NCI-H524 (cell line): ENCODE results near the gene SYNJ2.

ENCODE experiments used
- DNase-seq, 2 experiments: peaks; one replicate each; lab custom pipeline; 2025; lab: John Stamatoyannopoulos, UW

SYNJ2 gene

GRCh38 chr6:157998707-157999167 is 17.1 kb downstream of the SYNJ2 start:
- no peak for DNase-seq

DNA sequence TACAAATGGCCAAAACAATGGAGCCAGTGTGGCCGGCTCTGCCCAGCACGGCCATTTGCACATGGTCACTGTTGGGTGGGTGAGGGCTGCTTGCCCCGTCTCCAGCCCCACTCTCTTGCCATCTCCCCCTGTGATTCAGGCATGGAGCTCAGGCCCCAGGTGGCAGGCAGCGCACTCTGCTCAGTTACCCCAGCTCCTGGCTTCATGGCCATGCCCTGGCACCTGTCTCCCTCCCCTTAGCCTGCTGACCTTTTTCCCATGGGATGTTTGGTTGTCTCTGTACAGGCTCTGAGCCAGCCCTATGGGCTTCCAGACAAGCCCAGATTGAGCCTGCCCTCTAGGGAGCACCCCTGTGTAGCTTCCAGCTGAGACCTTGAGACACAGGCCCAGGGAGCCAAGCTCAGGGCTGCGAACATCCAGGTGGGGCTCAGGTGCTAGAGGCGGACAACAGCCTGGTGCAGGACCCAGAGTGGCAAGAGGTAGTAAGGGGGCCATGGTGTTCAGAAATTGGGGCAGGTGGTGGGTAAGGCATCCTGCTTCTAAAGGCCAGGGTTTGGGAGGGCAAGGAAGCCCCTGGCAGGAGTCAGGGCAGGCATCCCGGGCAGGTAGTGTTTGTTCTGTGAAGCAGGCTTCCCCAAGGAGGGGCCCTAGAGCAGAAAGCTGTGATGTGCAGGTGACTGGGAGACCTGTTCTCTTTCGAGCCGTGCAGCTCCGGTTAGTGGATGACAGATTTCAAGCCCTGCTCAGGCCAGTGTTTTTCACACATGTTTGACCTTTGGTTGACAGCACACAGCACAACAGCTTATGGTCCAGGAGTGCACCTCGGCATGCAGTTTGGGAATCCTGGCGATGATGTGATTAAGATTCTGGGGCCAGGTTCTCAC is 17.7 kb downstream of the SYNJ2 start:
- peak in 1 of 2 experiments; percentile 32 for DNase-seq

DNA sequence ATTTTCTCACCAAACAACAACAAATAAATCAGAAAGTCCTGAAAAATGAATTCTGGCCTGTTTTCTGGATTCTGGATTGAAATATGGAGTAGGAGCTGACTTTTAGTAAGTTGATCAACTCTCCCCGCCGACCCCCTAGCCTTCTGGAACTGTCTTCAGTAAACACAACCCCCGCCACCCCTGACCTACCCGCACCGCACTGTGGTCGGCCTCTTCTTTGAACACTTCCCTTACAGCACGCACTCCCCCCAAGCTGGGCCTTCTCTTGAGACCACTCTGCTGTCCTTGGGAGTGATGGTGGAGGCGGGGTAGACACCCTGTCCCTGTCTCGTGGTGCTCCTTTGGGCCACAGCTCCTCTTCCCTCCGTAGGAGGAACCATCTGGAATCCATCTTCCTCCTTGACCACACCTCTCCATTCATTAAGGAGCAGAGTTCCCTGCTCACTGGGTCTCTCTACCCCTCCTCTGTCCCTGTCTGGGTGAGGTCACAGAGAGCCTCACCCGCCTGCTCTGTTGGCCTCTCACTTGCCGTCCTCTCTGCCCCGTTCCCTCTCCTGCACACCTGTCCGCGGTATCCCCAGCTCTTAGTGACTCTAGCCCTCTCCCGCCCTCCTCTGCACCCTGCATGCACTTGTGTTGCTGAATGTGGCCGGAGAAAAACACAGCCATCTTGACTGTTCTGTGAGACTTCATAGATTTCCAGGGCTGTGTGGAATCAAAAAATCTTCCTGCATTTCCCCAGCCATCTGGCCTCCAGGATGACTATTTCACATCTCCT is 19.1 kb downstream of the SYNJ2 start:
- no peak for DNase-seq

DNA sequence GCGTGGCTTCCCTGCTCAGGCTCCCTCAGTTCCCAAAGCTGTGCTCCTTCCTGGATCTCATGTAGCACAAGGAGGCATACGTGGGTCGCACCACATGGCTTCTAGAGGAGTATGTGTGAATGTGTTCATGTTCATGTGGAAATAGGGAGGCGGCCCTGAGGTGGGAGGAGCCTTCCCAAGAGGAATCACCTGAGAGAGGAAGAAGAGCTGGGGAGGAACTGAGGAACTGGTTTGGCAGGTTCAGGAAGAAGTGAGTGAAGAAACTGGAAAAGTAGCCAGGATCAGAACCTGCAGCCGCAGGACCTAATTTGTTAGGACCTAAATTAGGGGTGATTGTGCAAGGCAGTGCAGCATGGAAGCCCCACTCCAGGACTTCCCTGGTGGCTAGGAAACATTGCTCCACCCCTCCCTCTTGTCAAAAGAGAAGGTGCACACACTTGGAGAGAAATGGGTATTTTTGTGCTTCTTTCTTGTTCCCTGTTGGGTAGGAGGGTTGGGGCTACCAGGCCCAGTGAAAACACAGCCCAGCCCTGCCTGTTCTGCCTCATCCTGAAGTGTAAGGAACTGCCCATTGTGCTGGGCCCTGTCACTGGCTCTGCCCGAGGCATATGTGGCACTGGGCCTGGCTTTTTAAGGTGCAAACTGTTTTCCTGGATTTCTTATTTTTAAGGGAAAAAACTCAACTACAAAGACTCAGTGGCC is 20.7 kb downstream of the SYNJ2 start:
- DNase-seq, result no peak

GRCh38 chr6:158002951-158003853 is 21.5 kb downstream of the SYNJ2 start:
- no peak for DNase-seq

- DNase-seq, result no peak
Observed at GRCh38 chr6:158003910-158004700, 22.4 kb downstream of the SYNJ2 start.

DNA sequence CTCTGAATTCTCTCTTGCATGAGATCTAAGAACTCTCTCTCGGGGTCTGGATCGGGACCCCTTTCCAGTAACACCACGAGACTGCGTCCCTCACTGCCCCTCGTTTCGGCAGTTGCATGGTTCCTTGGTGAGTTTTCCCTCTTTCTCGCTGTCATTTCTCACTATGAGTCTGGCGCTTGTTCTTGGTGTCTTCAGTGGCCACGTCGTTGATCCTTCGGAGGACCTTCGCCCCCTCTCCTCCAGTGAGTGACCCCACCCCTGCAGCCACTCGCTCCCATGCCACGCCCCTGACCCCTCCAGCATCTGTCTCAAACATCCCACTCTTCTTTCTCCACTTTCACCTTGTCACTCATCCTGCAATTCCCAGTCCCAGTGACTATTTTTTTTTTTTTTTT is 23.0 kb downstream of the SYNJ2 start:
- DNase-seq, result no peak

DNA sequence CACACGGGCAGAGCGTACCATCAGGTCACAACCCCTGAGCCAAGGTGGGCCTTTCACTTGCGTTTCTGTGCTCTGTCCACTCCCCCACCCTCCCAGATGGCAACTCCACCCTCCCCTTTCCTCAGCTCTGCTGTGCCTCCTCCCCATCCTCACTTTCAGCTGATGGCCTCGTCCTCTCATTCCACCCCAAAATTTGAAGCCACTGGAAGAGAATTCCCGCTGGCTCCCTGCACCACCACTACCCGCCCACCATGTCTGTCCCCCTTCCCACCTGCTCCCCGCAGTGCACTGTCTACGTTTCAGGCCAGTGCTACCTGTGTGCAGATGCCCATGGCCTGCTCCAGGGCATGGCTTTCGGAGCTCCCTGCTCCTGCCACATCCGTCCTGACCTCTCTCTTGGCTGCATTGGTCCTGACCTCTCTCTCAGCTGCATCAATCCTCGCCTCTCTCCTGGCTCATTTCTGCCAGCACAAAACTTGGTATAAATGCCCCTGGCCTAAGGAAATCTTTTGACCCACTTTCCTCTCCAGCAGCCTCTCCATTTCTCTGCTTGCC is 24.0 kb downstream of the SYNJ2 start:
- no peak for DNase-seq

- no peak for DNase-seq
Observed at GRCh38 chr6:158006331-158006730, 24.7 kb downstream of the SYNJ2 start.

DNA sequence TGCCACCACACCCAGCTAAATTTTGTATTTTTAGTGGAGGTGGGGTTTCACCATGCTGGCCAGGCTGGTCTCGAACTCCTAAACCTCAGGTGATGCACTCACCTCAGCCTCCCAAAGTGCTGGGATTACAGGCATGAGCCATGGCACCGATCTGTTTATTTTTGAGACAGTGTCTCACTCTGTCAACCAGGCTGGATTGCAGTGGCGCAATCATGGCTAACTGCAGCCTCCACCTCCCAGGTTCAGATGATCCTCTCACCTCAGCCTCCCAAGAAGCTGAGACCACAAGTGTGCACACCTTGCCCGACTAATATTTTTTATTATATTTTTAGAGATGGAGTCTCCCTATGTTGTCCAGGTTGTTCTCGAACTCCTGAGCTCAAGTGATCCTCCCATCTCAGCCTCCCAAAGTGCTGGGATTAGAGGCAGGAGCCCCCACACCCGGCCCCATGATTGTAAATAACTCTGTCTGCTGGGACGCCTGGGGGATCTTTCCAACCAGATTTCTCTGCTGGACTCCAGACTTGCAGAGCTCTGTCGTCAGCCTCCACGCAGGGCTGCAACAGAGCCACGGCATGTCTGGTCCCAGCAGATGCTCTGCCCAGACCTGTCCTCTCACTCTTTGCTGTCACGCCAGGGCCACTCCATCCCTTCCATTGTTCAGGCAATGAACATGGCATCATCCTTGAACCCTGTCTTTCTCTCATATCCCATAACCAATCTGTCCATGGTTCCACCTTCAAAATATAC is 25.3 kb downstream of the SYNJ2 start:
- DNase-seq, result no peak

DNA sequence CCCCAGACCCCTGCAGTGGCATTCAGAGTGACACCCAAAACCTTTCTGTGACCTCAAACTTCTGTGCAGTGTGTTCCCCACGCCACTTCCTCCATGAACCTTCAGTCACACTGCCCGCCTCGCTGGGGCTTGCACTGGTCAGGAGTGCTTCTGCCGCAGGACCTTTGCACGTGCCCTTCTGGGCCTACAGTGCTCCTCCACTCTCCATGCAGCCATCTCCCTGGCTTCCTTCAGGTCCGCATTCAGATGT is 27.1 kb downstream of the SYNJ2 start:
- DNase-seq, result no peak

- peak; percentile 73 to 81 for DNase-seq
Observed at GRCh38 chr6:158009114-158009891, 27.6 kb downstream of the SYNJ2 start.

GRCh38 chr6:158009935-158010585 is 28.4 kb downstream of the SYNJ2 start:
- DNase-seq, result no peak

DNA sequence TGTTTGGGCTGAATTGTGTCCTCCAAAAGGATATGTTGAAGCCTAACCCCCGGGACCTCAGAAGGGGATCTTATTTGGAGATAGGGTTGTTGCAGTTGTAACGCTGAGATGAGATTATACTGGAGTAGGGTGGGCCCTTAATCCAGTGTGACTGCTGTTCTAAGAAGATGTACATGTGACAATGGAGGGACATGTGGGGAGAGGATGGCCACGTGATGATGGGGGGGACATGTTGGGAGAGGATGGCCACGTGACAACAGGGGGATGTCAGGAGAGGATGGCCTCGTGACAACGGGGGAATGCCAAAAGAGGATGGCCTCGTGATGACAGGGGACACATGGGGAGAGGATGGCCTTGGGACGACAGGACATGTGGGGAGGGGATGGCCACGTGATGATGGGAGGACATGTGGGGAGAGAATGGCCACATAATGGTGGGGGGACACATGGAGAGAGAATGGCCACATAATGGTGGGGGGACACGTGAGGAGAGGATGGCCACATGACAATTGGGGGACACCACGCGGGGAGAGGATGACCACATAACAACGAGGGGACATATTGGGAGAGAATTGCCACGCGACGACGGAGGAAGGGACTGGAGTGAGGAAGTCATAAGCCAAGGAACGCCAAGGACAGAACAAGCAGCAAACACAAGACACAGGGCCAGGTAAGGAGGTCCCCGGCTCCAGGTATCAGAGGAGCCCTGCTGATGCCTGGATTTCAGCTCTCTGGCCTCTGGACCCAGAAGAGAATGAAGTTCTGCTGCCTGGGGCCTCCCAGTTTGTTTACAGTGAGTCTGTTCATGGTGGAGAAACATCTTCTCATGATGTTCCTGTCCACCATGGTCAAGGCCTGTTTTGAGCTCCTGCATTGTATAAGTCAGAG is 29.2 kb downstream of the SYNJ2 start:
- no peak for DNase-seq

- no peak for DNase-seq
Observed at GRCh38 chr6:158011478-158011920, 29.8 kb downstream of the SYNJ2 start.

GRCh38 chr6:158011980-158012566 is 30.4 kb downstream of the SYNJ2 start:
- DNase-seq, result no peak

GRCh38 chr6:158013904-158014504 is 32.3 kb downstream of the SYNJ2 start:
- no peak for DNase-seq
